Smooth muscle cell (in vitro differentiated cells): Measurements from ENCODE around the gene CIAPIN1. TPM values are rescaled to one million over a fixed set of nuclear protein-coding genes. Genes with fewer than 3 reads are reported as not detected.

Source experiments
- DNase-seq: peaks from one replicate; lab custom pipeline; 2025; ENCODE audit not compliant: unreplicated experiment; lab: John Stamatoyannopoulos, UW
- H2AFZ ChIP-seq: fragments of 200-600 bp; sonication (generic); 2 replicates; pipeline ENCODE4 v1.6.0; 2016; ENCODE audit warnings: antibody characterized with exemption, low read depth, mild to moderate bottlenecking
- H3F3A ChIP-seq: fragments of 200-600 bp; sonication (generic); 2 replicates; pipeline ENCODE4 v1.6.0; 2017; ENCODE audit warnings: antibody characterized with exemption, low read depth
- H3K27ac ChIP-seq: fragments of 200-600 bp; sonication (generic); 2 replicates; pipeline ENCODE4 v1.5.1; 2016; ENCODE audit warnings: low read depth, mild to moderate bottlenecking
- H3K27me3 ChIP-seq: fragments of 200-600 bp; sonication (generic); 2 replicates; pipeline ENCODE4 v1.6.1; 2016; ENCODE audit warnings: low read depth, mild to moderate bottlenecking
- H3K36me3 ChIP-seq: fragments of 200-600 bp; sonication (generic); 2 replicates; pipeline ENCODE4 v1.5.1; 2016; ENCODE audit warnings: low read depth
- H3K4me1 ChIP-seq: fragments of 200-600 bp; sonication (generic); 2 replicates; pipeline ENCODE4 v1.5.1; 2016; ENCODE audit warnings: low read depth
- H3K4me2 ChIP-seq: fragments of 200-600 bp; sonication (generic); 2 replicates; pipeline ENCODE4 v1.6.0; 2016; ENCODE audit warnings: mild to moderate bottlenecking
- H3K4me3 ChIP-seq: fragments of 200-600 bp; sonication (generic); 2 replicates; pipeline ENCODE4 v1.5.1; 2016; ENCODE audit warnings: mild to moderate bottlenecking
- H3K79me2 ChIP-seq: fragments of 200-600 bp; sonication (generic); 2 replicates; pipeline ENCODE4 v1.6.0; 2016; ENCODE audit warnings: low read depth, mild to moderate bottlenecking
- H3K9ac ChIP-seq: fragments of 200-600 bp; sonication (generic); 2 replicates; pipeline ENCODE4 v1.6.0; 2016; ENCODE audit warnings: low read depth
- H3K9me3 ChIP-seq: fragments of 200-600 bp; sonication (generic); replicated peaks from 2 replicates; pipeline ENCODE4 v1.5.1; 2016; ENCODE audit warnings: low read depth
- H4K20me1 ChIP-seq: fragments of 200-600 bp; sonication (generic); 2 replicates; pipeline ENCODE4 v1.6.0; 2016; ENCODE audit warnings: low read depth
- WGBS: methylation state at CpG from one replicate; pipeline ENCODE4 v1.1.7; 2016; ENCODE audit warnings: low lambda C conversion rate; 5-methylcytosine and 5-hydroxymethylcytosine counted together
- polyA plus RNA-seq: library from polyadenylated mRNA; unstranded; fragments of >200 nt; fragmentation: Nextera tagmentation; extraction: Ambion mirVana; gene quantifications from 2 replicates; pipeline ENCODE4 v1.2.1, GENCODE V29; 2016
- total RNA-seq: library from RNA; depleted of rRNA; stranded (reverse); fragments of >200 nt; gene quantifications from 2 replicates; pipeline ENCODE4 v1.2.3, GENCODE V29; 2014
- TF ChIP-seq, protein P1 (sequence below): fragments of 200-600 bp; sonication (generic); IDR thresholded peaks from 2 replicates; pipeline ENCODE4 v1.5.1; 2017; ENCODE audit warnings: borderline replicate concordance, mild to moderate bottlenecking, antibody characterized with exemption; ENCODE audit not compliant: insufficient read depth, poor library complexity, severe bottlenecking

CIAPIN1 gene
- total and polyA plus RNA-seq, 2 experiments from 2014 or later = 36.6 to 58.1 TPM

DNA sequence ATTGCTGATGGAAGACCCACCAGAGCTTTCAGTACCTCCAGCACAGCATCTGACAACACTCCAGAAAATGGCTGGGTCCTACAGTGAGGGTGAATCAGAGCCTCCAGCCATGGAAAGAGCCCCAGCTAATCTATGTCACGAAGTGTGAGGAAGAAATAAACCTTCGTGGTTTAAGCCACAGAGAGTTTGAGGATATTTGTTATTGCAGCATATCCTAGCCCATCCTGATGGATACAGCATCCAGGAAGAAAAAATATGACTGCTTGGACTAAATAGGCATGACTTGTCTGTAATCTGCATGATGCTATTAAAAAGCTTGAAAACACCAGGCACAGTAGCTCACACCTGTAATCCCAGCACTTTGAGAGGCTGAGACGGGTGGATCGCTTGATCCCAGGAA is 55.9 kb downstream of the CIAPIN1 start:
- Histone ChIP-seq H3K4me2 (no peak overlapping the region), H3K9me3 (no peaks in the 10 kb centered on the region), H3K9ac (no peak overlapping the region), H3K4me3 (no peak overlapping the region), H3K79me2 (no peaks in the 10 kb centered on the region), H3K27me3 (no peaks in the 10 kb centered on the region), H3K4me1 (no peaks in the 10 kb centered on the region), H3F3A (no peaks in the 10 kb centered on the region), H2AFZ (no peak overlapping the region), H3K36me3 (no peaks in the 10 kb centered on the region), H4K20me1 (no peaks in the 10 kb centered on the region), H3K27ac (no peak overlapping the region)
- no peak for DNase-seq
- TF ChIP-seq, protein P1, sequence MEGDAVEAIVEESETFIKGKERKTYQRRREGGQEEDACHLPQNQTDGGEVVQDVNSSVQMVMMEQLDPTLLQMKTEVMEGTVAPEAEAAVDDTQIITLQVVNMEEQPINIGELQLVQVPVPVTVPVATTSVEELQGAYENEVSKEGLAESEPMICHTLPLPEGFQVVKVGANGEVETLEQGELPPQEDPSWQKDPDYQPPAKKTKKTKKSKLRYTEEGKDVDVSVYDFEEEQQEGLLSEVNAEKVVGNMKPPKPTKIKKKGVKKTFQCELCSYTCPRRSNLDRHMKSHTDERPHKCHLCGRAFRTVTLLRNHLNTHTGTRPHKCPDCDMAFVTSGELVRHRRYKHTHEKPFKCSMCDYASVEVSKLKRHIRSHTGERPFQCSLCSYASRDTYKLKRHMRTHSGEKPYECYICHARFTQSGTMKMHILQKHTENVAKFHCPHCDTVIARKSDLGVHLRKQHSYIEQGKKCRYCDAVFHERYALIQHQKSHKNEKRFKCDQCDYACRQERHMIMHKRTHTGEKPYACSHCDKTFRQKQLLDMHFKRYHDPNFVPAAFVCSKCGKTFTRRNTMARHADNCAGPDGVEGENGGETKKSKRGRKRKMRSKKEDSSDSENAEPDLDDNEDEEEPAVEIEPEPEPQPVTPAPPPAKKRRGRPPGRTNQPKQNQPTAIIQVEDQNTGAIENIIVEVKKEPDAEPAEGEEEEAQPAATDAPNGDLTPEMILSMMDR = no peak
- WGBS = 73% methylated on average over 4 of the region's 4 CpGs

DNA sequence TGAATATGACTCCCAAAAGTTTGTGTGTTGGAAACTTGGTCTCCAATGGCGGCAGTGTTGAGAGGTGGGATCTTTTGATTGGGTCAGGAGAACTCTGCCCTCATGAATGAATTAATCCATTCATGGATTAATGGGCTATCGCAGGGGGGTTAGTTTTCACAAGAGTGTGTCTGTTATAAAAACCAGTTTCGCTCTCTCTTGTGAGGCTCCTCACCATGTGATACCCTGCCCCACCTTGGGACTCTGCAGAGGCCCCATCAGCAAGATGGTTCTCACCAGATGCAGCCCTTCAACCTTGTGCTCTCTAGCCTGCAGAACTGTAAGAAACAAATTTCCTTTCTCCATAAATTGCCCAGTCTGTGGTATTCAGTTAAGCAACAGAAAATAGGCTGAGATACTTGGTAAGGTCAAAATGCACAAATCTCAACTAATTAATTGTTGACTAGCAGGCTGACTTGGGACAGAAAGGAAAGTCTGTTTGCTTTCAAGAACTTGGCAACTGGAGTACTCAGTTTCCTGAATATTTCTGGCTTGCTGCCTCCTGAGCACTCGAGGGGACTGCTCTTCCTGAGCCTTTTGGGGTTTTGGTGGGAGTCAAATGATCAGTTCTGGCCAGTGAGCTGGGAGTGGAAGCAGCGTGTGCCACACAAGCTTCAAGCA is 56.4 kb downstream of the CIAPIN1 start:
- 87% methylated on average over 5 of the region's 5 CpGs for WGBS
- Histone ChIP-seq H3K36me3 (no peaks in the 10 kb centered on the region), H4K20me1 (no peaks in the 10 kb centered on the region), H3K9me3 (no peaks in the 10 kb centered on the region), H3K9ac (no peak overlapping the region), H3K27me3 (no peaks in the 10 kb centered on the region), H2AFZ (no peak overlapping the region), H3K4me2 (no peak overlapping the region), H3K27ac (no peak overlapping the region), H3K4me1 (no peaks in the 10 kb centered on the region), H3K4me3 (no peak overlapping the region), H3K79me2 (no peaks in the 10 kb centered on the region), H3F3A (no peaks in the 10 kb centered on the region)
- DNase-seq = no peak
- TF ChIP-seq, protein P1 = no peak

DNA sequence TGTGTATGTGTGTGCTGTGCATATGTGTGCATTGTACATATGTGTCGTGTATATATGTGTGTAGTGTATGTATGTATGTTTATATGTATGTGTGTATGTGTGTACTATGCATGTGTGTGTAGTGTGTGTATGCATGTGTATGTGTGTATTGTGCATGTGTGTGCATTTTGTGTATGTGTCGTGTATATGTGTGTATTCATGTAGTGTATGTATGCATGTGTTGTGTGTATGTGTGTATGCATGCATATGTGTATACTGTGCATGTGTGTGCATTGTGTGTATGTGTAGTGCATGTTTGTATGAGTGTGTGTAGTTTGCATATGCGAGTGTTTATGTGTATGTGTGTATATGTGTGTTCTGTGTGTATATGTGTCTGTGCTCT is 58.1 kb downstream of the CIAPIN1 start:
- no peaks in the 10 kb centered on the region for H3K9me3 ChIP-seq
- DNase-seq = no peak
- H4K20me1 ChIP-seq = no peaks in the 10 kb centered on the region
- no peak overlapping the region for H3K4me3 ChIP-seq
- TF ChIP-seq, protein P1 = no peak
- H3K27me3 ChIP-seq = no peaks in the 10 kb centered on the region
- H3F3A ChIP-seq = no peaks in the 10 kb centered on the region
- H3K4me2 ChIP-seq = no peak overlapping the region
- H3K79me2 ChIP-seq = no peaks in the 10 kb centered on the region
- no peak overlapping the region for H3K27ac ChIP-seq
- H2AFZ ChIP-seq = no peak overlapping the region
- H3K36me3 ChIP-seq = no peaks in the 10 kb centered on the region
- no peak overlapping the region for H3K9ac ChIP-seq
- H3K4me1 ChIP-seq = no peaks in the 10 kb centered on the region
- 93% methylated on average over 3 of the region's 3 CpGs for WGBS
